ENCODE results near the gene OTUB2.

Gene OTUB2

GRCh38 chr14:94019329-94019728, 6.8 kb upstream of the OTUB2 start:
- H3K4me3 ChIP-seq (ENCODE audit: control insufficient read depth, low read depth, low read length): no peak overlapping the region
- TF ChIP-seq CTCF (IDR thresholded peaks at IDR 0.05; ENCODE audit: control insufficient read depth, insufficient read depth, low read depth, low read length, missing control alignments): no peak
- DNase-seq (ENCODE audit: low read depth): no peak

- no peak for DNase-seq (ENCODE audit: low read depth)
- no peak overlapping the region for H3K4me3 ChIP-seq (ENCODE audit: control insufficient read depth, low read depth, low read length)
- no peak for TF ChIP-seq CTCF (IDR thresholded peaks at IDR 0.05; ENCODE audit: control insufficient read depth, insufficient read depth, low read depth, low read length, missing control alignments)
Observed at GRCh38 chr14:94020267-94020666, 5.9 kb upstream of the OTUB2 start.

GRCh38 chr14:94021001-94021400, 5.1 kb upstream of the OTUB2 start:
- no peak for DNase-seq (ENCODE audit: low read depth)
- no peak for TF ChIP-seq CTCF (IDR thresholded peaks at IDR 0.05; ENCODE audit: control insufficient read depth, insufficient read depth, low read depth, low read length, missing control alignments)
- no peak overlapping the region for H3K4me3 ChIP-seq (ENCODE audit: control insufficient read depth, low read depth, low read length)

- H3K4me3 ChIP-seq (ENCODE audit: control insufficient read depth, low read depth, low read length): no peak overlapping the region
- no peak for TF ChIP-seq CTCF (IDR thresholded peaks at IDR 0.05; ENCODE audit: control insufficient read depth, insufficient read depth, low read depth, low read length, missing control alignments)
- DNase-seq (ENCODE audit: low read depth): no peak
Observed at GRCh38 chr14:94021416-94022157, 4.6 kb upstream of the OTUB2 start.

GRCh38 chr14:94022532-94023411, 3.4 kb upstream of the OTUB2 start:
- DNase-seq (ENCODE audit: low read depth): no peak
- H3K4me3 ChIP-seq (ENCODE audit: control insufficient read depth, low read depth, low read length): no peak overlapping the region
- no peak for TF ChIP-seq CTCF (IDR thresholded peaks at IDR 0.05; ENCODE audit: control insufficient read depth, insufficient read depth, low read depth, low read length, missing control alignments)

- H3K4me3 ChIP-seq (ENCODE audit: control insufficient read depth, low read depth, low read length): no peak overlapping the region
- TF ChIP-seq CTCF (IDR thresholded peaks at IDR 0.05; ENCODE audit: control insufficient read depth, insufficient read depth, low read depth, low read length, missing control alignments): no peak
- DNase-seq (ENCODE audit: low read depth): no peak
Observed at GRCh38 chr14:94024549-94024948, 1.6 kb upstream of the OTUB2 start.

Data from AG09309 (cell line).